Amygdala (tissue), 56 donors: ENCODE data around the gene PAQR8.
A peak's percentile ranks its signal among the peaks of the same experiment; 100 is the strongest.

ENCODE experiments used
- DNase-seq, 56 donors: peaks; one replicate each; lab custom pipeline; 2025; lab: John Stamatoyannopoulos, UW

PAQR8 gene

GRCh38 chr6:52361945-52362442 lies at the start of gene PAQR8:
Gene PAQR8, plus strand, starts transcription at chr6:52362151. Its CDS starts 41,063 bp downstream, at chr6:52403214.
- DNase-seq = peak in 55 of 56 donors; percentile 17 to 86 (median 68)

GRCh38 chr6:52312461-52312860 lies 49.5 kb upstream of the PAQR8 start:
- no peak for DNase-seq

DNA sequence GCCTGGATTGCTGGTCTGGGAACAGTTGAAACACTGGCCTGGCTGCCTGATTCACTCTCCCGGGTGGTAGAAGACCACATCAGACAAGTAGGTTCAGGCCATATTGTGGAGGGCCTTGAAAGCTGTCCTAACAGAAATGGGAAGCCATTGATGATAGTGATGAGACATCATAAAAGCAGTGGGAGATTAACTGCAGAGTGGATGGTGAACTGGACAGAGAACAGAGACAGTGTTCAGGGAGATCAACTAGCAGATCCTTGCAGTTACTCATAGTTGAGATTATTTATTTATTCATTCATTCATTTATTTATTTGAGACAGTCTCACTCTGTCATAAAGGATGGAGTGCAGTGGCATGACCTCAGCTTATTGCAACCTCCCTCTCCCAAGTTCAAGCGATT lies 47.2 kb upstream of the PAQR8 start:
- no peak for DNase-seq

DNA sequence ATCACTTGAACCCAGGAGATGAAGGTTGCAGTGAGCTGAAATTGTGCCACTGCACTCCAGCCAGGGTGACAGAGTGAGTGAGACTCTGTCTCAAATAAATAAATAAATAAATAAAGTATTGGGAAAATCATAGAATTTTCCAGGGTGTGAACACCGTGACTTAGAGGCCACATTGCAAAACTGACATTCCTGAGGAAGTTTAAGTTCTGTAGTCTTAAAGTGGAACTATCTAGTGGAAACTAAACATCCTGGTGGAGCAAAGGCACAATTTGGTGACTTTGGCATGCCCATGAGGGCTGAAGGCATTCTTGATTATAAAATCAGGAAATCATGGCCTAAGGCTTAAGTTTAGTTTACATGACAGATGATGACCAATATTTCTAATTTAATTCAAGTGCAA lies 44.7 kb upstream of the PAQR8 start:
- no peak for DNase-seq

GRCh38 chr6:52317841-52318581 lies 43.9 kb upstream of the PAQR8 start:
- no peak for DNase-seq

DNA sequence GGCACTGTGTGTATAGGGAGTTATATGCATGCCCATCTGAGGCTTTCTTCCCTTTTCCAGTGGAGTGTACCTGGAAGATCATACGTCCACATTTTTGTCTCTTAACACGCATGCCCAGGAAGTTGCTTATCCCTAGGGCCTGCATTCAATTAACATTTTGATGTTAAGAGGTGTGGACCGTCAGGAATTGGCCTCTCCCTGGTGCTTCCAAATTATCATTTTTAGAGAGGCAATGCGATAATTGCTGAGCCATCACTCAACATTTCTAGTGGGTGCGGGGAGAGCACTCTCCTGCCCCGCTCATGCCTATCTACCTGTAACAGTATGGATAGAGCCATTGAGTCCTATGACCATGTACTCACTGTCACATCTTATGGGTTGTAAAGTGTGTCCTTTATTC lies 37.8 kb upstream of the PAQR8 start:
- no peak for DNase-seq

DNA sequence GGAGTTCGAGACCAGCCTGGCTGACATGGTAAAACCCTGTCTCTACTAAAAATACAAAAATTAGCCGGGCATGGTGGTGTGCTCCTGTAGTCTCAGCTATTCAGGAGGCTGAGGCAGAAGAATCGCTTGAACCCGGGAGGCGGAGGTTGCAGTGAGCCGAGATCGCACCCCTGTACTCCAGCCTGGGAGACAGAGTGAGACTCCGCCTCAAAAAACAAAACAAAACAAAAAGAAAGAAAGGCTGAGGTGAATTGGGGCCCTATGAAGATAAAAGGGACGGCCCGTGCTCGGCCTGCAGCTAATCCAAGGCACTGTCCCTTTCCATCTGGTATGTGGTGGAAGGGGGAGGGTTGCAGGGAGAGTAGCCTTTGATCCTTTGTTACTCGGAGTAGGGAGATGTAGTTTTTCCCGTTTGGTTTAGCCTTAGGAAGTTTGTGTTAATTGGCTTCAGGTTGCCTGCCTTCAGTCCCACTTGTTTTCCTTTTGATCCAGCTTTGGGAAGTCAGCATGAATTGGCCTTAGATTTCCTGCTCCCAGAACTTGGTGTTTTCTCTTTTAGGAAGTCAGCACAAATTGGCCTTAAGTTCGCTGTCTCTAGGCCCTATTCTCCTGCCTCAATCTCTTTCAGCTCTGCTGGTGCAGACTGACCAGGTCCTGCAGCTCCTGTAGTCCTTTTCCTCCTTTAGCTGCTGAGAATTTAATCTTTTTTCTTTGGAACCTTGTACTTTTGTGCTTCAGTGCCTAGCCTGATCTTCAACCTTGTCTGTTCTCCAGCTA lies 36.1 kb upstream of the PAQR8 start:
- no peak for DNase-seq

DNA sequence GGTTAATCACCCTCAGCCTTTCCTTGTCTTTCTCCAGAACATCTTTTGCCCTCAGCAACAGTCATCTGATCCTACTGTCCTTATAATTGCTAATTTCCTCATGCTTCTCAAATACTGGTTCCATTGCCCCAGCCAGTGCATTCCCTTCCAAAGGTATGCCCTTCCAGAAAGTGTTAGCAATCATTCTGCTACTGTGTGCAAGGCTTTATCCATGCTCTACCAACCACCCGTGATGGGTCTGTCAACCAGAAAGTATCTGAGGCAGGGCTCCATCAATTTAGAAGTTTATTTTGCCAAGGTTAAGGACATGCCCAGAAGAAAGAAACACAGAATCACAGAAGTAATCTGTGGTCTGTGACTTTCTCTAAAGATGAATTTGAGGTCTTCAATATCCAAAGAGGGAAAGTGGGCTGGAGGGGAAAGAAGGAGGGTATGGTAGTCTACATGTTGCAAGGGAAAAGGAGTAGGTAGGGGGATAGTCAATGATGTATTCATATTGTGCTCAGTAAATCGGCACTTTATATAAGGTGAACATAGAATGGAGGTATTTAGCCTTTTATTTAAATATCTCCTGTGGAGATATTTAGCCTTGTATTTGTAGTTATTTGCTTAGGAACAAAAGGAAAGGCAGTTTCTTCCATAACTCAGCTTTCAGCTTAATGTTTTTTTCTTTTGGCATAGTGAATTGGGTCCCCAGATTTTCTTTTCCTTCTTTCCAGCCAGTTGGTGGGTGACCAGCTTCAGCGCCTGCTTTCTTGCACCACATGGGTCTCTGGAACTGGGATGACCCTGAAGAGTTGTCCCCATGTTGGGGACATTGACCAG lies 35.2 kb upstream of the PAQR8 start:
- DNase-seq = no peak

DNA sequence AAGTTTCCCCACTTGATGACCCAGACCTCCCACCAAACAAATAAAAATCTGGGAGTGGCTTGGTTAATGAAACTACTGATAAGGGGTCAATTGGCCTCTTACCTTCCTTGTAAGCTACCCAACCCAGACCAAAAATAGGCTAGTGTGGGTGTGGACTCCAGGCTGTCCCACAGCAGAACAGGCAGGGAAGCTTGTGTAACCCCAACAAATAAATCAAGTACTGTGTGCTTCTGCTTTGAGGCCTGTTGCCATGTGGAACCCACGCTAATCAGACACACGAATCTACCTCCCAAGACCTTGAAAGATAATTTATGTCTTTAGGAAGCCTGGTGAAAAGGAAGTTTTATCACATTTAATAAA lies 33.7 kb upstream of the PAQR8 start:
- DNase-seq = no peak

DNA sequence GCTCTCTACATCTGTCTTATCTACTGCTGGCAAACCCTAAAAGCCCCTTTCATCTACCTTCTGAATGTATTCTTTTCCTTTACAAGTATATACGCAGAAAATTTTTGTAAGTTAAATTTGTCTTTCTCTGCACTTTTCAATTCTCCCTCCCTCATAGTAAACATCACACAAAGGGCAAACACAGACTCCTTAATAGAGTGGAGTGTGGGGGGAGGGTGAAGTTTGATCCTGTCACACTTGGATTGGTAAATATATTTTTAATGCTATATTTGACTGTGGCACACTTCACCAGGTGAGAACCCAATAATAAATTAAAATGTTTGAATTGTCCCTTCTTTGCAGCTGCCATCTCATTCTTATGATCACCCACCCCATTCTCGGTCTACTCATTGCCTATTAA lies 33.2 kb upstream of the PAQR8 start:
- DNase-seq = no peak

DNA sequence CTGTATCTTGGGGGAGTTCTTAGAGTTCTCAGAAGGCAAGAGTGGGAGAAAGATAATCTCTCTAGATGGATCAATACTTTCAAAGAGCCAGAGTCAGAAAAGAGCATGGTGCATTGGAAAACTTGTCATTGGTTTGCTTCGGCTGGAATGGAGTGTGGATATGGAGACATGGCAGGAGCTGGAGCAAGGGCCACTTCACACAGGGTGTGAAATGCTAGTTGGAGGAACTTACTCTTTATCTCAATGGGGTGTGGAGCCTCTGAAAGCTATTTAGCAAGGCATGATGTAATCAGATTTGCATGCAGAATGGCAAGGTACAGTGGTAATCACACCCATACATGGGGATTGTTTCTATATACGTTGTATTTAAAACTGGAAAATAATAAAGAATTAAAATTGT lies 31.5 kb upstream of the PAQR8 start:
- DNase-seq = no peak

DNA sequence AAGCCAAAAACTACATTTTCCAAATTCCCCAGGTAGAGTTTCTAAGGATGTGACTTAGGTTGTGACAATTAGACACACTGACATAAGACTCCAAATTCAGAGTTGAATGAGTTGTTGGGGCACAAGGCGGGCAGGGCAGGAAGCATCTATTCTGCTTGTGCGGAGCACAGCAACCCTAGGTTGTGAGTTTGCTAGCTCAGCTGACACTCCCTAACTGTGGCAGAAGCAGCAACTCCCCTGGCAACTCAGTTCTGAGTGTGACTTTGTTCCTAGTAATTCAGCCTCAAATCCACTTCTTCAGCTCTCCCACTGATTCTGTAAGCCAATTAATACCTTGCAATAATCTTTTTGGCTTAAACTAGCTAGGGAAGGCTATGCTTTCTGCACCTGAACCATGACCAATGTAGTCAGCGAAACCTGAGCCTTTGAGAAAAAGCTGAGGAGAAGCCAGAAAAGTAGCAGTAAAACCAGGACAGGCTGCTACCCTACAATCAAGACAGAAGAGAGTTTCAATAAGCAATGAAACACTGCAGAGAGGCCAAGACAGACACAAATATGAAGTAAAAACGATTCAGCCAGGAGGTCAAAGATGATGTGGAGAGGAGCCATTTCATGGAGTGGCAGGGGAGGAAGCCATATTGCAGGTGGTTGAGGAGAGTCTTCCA lies 30.0 kb upstream of the PAQR8 start:
- DNase-seq = no peak

GRCh38 chr6:52333840-52334200 lies 28.1 kb upstream of the PAQR8 start:
- no peak for DNase-seq

- DNase-seq = no peak
These were observed 26.4 kb upstream of the PAQR8 start for GRCh38 chr6:52335576-52335975.

- no peak for DNase-seq
These were observed 24.9 kb upstream of the PAQR8 start for GRCh38 chr6:52336919-52337561.

DNA sequence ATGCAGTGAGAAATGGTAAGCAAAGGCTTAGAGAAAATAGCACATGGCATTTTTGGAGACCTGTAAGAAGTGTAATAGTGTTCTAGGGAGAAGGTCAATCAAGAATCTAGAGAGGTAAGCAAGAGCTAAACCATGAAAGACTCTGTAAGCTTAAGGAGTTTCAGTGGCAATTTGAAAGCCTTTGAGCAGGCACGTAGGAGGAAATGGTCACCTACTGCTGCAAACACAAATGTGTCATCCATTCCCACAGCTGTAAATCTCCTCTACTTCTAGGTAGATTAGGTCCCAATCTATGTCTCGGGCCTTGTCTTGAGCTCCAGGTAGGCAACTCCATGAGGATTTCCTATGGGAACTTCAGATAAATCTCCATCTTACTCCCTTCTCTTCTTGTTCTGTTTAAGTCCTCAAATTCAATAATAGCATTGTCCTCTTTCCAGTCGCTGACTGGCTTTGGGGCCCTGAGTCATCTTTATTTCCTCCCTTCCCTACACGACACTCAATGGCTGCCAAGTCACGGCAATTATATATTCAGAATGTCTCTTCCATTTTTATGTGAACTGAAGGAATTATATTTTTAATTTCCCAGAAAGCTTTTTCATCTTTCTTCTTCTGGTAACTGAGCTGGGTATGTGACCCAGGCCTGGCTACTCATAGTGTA lies 24.2 kb upstream of the PAQR8 start:
- DNase-seq = peak in 1 of 56 donors; percentile 2

DNA sequence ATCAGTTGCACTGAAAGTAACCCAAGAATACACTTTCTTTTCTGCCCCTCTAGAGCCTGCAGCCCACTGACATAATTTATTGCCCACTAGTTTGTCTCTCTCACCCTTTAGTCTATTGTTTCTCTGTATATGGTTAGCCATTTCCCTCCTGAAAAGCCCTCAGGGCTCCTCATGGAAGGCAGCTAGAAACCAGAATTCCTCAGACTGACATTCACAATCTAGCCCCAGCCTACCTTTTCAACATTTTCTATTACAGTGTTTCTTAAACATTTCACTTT lies 21.4 kb upstream of the PAQR8 start:
- DNase-seq = no peak

DNA sequence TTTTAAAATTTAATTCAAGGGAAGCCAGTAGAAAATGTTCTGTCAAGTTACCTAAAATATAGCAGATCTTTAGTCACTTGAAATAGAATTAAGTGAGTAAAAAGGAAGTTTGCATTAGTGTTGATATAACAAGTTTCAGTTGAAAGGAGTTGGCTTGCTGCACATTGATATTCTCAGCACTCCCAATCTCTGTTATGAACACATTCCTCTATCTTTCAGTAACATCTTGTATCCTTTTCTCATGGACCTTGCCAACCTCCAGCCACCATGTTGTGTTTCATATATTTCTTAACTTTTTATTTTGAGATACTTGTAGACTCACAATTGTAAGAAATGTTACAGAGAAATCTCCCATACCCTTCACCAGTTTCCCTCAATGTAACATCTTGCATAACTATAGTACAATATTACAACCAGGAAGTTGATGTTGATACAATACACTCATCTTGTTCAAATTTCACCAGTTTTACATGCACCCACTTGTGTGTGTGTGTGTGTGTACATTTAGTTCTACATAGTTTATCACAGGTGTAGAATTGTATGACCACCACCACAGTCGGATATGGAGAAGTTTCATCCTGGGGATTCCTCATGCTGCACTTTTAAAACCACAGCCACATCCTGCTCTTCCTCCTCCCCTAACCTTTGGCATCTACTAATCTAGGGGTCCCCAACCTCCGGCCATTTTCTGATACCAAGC lies 20.2 kb upstream of the PAQR8 start:
- DNase-seq = no peak

GRCh38 chr6:52345311-52345710 lies 16.6 kb upstream of the PAQR8 start:
- DNase-seq = no peak
